Activated CD8-positive, alpha-beta memory T cell treated with anti-CD3 and anti-CD28 coated beads, Interleukin-2, amount 50 U/mL, for 24 hours (primary cell): ENCODE results near the gene PRSS27.

Experiments used
- DNase-seq: peaks from one replicate; pipeline ENCODE4 v3.0.0-alpha.2; 2020; ENCODE audit errors: extremely low read depth

Gene PRSS27

GRCh38 chr16:2751577-2752034, 31.6 kb upstream of the PRSS27 start:
- DNase-seq = no peak

DNA sequence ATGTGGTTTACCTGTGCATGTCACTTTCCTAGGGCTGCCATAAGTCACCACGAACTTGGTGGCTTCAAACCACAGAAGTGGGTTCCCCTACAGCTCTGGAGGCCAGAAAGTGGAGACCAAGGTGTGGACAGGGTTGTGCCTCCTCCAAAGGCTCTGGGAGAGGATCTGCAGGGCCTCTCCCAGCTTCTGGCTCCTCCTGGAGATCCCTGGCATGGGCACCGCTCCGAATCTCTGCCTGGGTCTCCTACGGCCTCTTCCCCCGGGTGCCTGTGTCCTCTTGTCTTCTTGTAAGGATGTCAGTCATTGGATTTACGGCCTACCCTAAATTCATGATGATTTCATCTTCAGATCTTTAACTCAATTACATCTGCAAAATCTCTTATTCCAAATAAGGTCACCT, 29.9 kb upstream of the PRSS27 start:
- DNase-seq = no peak

DNA sequence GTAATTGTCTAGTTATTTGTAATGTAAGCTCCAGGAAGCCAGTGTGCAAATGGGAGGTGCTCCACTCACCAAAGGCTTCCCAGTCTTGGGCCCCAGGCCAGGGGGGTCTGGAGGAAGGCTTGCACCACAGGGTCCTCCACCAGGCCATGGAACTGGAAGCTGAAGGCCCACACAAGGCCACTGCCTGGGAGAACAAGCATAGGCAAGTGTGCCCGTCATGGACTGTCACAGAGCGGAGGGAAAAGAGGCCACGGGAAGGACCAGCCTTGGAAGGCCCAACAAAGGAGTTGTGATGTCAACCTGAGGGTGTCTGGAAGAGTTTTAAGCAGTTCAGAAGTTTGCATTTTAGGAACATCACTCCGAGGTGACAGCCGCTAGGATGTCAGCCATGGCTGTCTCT, 29.5 kb upstream of the PRSS27 start:
- no peak for DNase-seq

- no peak for DNase-seq
Measured at GRCh38 chr16:2748757-2749455, 28.9 kb upstream of the PRSS27 start.

DNA sequence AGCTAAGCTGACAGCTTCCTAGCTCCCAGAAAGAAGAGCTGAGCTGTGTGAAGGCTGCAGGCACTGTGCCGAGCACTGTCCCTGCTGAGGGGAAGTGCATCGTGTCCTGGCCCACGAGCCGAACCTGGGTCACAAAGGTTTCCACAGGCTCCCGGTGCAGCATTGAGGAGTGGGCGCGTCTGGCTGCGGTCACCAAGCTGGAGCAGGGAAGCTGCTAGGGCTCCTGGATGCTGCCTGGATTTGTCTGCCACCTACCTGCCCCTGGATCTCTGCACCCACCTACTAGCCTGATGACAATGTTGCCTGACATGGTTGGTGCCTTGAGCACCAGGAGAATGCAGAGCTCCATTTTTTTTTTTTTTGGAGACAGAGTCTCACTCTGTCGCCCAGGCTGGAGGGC, 25.9 kb upstream of the PRSS27 start:
- DNase-seq = no peak

DNA sequence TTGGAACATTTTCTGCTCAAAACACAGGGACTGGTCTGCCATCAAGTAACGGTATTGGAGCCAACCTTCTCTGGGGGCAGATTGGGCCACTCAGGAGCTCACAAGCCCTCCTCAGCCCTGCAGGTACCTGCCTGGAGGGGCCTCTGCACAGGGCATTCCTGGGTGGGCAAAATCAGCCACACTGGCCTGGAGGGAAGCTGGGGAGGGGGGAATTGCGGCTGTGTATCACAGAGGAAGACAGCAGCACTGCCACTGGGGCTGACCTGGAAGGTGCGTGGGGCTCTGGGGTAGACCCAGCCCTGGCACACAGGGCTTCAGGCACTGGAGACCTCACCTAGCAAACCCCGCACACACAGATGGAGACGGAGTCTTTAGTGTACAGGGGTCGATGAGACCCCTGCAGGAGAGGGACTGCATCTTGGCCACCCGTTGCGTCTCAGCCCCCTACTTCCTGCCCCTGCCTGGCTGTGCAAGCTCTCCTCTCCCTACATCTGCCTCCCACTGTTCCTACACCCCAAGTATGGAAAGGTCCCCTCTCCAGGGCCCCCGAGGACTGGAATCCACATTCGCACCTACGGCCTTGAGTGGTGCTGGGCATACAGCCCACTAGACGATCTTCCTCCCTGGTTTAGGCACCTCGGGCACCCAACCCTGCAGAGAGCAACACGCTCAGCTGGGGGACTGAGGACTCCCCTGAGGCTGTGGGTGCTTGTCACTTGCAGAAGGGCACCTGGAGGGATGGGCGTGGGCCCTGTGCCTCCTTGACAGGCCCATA, 25.3 kb upstream of the PRSS27 start:
- no peak for DNase-seq

GRCh38 chr16:2744711-2745110, 24.7 kb upstream of the PRSS27 start:
- DNase-seq = no peak

- DNase-seq = no peak
Measured at GRCh38 chr16:2743007-2743810, 23.2 kb upstream of the PRSS27 start.

GRCh38 chr16:2742323-2743006, 22.4 kb upstream of the PRSS27 start:
- DNase-seq = no peak

DNA sequence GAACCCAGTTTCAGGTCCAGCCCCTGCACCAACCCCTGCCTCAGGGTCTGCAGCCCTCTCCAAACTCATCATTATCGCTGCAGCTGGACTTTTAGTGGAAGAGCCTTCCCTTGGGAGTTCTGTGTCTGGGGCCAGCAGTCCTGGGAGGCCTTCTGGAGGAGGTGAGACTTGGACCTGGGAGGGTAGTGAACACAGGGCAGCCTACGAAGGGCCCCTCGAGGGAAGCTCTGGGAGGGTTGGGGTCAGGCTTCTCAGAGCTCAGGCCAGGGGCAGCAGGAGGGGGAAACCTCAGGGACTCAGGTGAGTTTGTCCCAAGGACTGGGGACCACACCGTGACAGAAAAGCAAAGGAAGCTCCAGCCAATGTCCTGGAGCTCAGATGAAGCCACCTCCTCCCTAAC, 21.1 kb upstream of the PRSS27 start:
- no peak for DNase-seq

DNA sequence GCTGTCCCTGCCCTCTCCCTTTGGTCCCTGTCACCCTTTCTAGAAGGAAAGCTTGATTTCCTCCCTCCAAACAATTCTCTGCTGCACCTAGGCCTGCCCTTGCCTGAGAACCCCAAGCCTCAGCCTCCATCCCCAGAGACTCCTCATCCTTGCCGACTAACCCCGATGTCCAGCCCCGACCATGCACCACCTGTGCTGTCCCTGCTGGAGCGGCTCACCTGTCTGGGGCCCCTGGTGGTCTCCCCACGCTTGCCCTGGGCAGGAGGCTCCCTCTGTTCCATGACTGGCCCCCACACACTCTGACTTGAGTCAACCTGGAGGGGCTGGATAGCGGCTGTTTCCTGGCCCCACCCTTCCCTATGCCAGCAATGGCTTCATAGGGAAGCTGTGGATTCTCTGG, 20.5 kb upstream of the PRSS27 start:
- DNase-seq = no peak

GRCh38 chr16:2739625-2740430, 19.8 kb upstream of the PRSS27 start:
- DNase-seq = no peak

- DNase-seq = no peak
Measured at GRCh38 chr16:2738615-2739014, 18.6 kb upstream of the PRSS27 start.

- DNase-seq = no peak
Measured at GRCh38 chr16:2737895-2738418, 17.9 kb upstream of the PRSS27 start.

DNA sequence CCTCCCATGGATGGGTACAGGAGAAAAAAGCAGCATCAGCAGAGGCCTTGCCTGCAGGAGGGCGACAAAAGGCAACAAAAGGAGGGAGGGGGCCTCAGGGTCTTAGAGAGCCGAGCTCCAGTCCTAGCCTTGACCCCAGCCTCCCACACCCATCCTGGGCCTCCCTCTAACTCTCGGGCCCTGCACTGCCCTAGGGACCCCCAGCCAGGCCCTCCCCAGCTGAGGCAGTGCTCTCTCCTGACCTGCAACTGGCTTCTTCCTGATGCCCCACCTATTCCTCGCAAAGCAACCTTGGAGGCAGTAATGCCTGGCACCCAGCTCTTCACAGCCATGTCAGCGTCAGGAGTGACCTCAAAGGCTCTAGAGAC, 17.2 kb upstream of the PRSS27 start:
- DNase-seq = no peak

GRCh38 chr16:2736476-2737237, 16.6 kb upstream of the PRSS27 start:
- DNase-seq = no peak

DNA sequence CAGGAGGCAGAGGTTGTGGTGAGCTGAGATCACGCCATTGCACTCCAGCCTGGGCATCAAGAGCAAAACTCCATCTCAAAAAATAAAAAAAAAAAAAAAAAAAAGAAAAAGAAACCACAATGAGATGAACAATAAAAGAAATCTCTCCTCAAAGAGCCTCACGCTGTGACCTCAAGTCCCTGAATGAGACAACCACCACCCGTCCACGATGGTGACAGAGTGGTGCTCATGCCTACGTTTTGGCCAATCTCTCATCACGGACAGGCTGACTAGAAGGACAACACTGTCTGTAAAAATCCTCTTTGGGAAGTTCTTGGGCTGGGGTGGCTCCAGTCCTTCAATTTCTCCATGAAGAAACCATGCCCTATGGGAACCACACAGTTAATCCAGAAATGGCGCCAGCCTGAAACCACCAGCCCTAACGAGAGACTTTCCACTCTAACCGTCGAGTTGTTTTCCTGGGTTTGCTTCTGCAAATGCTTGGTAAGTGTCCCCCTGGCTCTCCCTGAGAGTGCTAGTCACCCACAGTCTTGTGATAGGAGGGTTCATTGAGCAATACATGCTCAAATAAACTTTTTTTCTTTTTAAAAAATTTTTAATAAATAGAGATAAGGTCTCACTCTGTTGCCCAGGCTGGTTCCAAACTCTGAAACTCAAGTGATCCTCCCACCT, 15.0 kb upstream of the PRSS27 start:
- no peak for DNase-seq

- DNase-seq = no peak
Measured at GRCh38 chr16:2728034-2728433, 8.0 kb upstream of the PRSS27 start.

DNA sequence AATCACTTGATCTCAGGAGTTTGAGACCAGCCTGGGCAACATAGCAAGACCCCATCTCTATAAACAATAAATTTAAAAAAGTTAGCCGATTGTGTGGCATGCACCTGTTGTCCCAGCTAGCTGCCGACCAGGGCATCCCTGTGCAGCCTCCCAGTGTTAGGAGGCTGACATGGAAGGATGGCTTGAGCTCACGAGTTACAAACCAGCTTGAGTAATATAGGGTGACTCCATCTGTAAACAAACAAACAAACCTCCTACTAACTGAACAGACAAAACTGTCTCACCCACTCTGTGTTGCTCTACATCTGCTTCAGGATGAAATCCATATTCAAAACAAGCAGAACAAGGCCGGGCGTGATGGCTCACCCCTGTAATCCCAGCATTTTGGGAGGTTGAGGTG, 6.9 kb upstream of the PRSS27 start:
- no peak for DNase-seq
